Osteocyte (in vitro differentiated cells): ENCODE data around the gene DOK7. TPM values are rescaled to one million over a fixed set of nuclear protein-coding genes. Genes with fewer than 3 reads are reported as not detected.

ENCODE experiments used
- DNase-seq: peaks from one replicate; pipeline ENCODE4 v3.0.0; 2021; ENCODE audit warnings: mixed read lengths; ENCODE audit not compliant: unreplicated experiment; ENCODE audit errors: extremely low spot score
- H3K27ac Mint-ChIP-seq: one replicate; pipeline ENCODE4 v1.8.0; 2021; ENCODE audit warnings: mild to moderate bottlenecking, mixed read lengths; ENCODE audit not compliant: unreplicated experiment
- H3K27me3 Mint-ChIP-seq: one replicate; pipeline ENCODE4 v1.8.0; 2021; ENCODE audit warnings: mixed read lengths; ENCODE audit not compliant: unreplicated experiment
- H3K36me3 Mint-ChIP-seq: one replicate; pipeline ENCODE4 v1.8.0; 2021; ENCODE audit warnings: mixed read lengths; ENCODE audit not compliant: unreplicated experiment
- H3K4me1 Mint-ChIP-seq: one replicate; pipeline ENCODE4 v1.8.0; 2021; ENCODE audit warnings: mixed read lengths; ENCODE audit not compliant: unreplicated experiment
- H3K4me3 Mint-ChIP-seq: one replicate; pipeline ENCODE4 v1.8.0; 2021; ENCODE audit warnings: mild to moderate bottlenecking, moderate library complexity, mixed read lengths; ENCODE audit not compliant: unreplicated experiment
- H3K9me3 Mint-ChIP-seq: one replicate; pipeline ENCODE4 v1.8.0; 2021; ENCODE audit warnings: mixed read lengths; ENCODE audit not compliant: unreplicated experiment
- total RNA-seq: library from RNA; stranded (reverse); gene quantifications from 2 replicates; pipeline ENCODE4 v1.2.1, GENCODE V29; 2021
- TF ChIP-seq, protein P1 (sequence below): fragments of 200-600 bp; sonication (generic); IDR thresholded peaks from 2 replicates; pipeline ENCODE4 v1.5.0; 2021; ENCODE audit warnings: antibody characterized with exemption, mild to moderate bottlenecking, moderate library complexity

Gene DOK7
- total RNA-seq, 1 donor from 2014 or later, result not detected

DNA sequence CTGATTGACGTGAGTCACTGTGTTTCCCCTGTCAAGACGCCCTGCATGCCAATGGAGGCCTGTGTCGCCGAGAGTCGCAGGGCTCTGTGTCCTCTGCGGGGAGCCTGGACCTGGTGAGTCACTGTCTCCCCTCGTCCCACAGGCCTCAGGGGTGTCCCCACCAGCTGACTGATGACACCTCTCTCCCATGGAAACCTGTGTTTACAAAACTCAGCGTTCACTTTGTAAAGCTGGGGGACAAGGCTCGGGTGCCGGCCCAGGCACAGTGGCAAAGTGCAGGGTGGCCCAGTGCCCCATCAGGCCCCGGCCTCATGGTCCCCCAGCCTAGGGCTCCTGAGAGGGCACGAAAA lies 42.5 kb upstream of the DOK7 start:
- Mint-ChIP-seq H3K9me3 (no peaks in the 10 kb centered on the region), H3K36me3 (peaks cover 19% of the 10 kb centered on the region), H3K4me1 (no peaks in the 10 kb centered on the region), H3K27me3 (no peaks in the 10 kb centered on the region), H3K4me3 (no peak overlapping the region), H3K27ac (no peak overlapping the region)
- DNase-seq, result no peak
- TF ChIP-seq, protein P1, sequence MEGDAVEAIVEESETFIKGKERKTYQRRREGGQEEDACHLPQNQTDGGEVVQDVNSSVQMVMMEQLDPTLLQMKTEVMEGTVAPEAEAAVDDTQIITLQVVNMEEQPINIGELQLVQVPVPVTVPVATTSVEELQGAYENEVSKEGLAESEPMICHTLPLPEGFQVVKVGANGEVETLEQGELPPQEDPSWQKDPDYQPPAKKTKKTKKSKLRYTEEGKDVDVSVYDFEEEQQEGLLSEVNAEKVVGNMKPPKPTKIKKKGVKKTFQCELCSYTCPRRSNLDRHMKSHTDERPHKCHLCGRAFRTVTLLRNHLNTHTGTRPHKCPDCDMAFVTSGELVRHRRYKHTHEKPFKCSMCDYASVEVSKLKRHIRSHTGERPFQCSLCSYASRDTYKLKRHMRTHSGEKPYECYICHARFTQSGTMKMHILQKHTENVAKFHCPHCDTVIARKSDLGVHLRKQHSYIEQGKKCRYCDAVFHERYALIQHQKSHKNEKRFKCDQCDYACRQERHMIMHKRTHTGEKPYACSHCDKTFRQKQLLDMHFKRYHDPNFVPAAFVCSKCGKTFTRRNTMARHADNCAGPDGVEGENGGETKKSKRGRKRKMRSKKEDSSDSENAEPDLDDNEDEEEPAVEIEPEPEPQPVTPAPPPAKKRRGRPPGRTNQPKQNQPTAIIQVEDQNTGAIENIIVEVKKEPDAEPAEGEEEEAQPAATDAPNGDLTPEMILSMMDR, result no peak

DNA sequence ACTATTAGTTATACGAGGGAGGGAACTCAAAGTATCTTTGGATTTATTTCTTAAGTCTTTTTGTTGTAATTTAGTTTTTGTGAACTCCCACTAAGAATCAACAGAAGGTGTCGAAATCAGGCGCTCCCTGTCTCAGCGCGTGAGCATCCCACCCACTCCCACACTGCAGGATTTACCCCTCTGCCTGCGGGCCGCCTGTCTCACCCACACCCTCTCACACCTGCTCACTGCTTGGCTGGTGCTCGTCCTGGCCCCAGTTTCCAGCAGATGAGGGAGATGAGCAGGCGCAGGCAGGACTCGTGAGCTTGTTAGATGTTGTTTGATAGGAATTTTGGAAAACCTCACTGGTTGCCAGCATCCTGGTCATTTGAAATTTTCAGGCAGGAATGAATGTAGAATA lies 42.1 kb upstream of the DOK7 start:
- H3K9me3 Mint-ChIP-seq, result no peaks in the 10 kb centered on the region
- H3K4me1 Mint-ChIP-seq, result no peaks in the 10 kb centered on the region
- TF ChIP-seq, protein P1, result no peak
- H3K4me3 Mint-ChIP-seq, result no peak overlapping the region
- no peaks in the 10 kb centered on the region for H3K27me3 Mint-ChIP-seq
- no peak for DNase-seq
- H3K27ac Mint-ChIP-seq, result no peak overlapping the region
- peaks cover 19% of the 10 kb centered on the region for H3K36me3 Mint-ChIP-seq

DNA sequence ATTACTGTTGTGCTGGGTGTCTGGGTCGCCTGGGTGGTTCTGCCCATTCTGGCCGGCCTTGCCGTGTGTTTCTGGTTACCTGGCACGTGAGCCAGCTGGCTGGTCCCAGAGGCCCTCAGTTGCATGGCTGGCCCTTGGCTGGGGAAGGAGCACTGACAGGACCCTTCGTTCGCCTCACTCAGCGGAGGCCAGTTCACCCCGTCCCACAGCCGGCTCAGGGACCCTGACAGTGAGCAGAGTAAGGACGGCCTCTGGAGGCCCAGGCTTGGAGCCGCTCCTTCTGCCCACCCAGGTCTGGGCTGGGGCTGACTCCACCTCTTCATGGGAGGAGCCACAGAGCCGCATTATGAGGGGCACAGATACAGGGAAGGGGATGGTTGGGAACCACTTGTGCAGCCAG lies 41.6 kb upstream of the DOK7 start:
- Mint-ChIP-seq H3K27me3 (no peaks in the 10 kb centered on the region), H3K4me1 (no peaks in the 10 kb centered on the region), H3K9me3 (no peaks in the 10 kb centered on the region), H3K36me3 (peaks cover 19% of the 10 kb centered on the region), H3K4me3 (no peak overlapping the region), H3K27ac (no peak overlapping the region)
- no peak for DNase-seq
- TF ChIP-seq, protein P1, result no peak

DNA sequence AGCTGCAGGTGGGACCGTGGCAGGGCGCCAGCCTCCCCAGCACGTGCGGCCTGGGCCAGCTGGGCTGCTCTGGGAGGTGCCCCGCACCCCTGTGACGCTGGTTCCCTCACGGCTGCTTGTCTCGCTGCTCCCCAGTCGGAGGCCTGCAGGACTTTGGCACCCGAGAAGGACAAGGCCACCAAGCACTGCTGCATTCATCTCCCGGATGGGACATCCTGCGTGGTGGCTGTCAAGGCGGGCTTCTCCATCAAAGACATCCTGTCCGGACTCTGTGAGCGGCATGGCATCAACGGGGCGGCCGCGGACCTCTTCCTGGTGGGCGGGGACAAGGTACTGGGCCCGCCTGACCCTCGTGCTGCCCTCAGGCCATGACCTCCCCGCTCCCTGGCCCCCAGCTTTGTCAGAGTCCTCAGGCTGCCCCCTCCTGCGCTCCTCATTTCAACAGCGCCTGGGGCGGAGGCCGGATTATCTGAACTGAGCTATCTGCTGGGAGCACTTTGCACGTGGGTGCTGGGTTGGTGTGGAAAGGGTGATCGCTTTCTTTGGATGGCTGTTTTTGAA lies 40.8 kb upstream of the DOK7 start:
- no peak overlapping the region for H3K4me3 Mint-ChIP-seq
- TF ChIP-seq, protein P1, result no peak
- no peak overlapping the region for H3K27ac Mint-ChIP-seq
- H3K9me3 Mint-ChIP-seq, result no peaks in the 10 kb centered on the region
- peaks cover 14% of the 10 kb centered on the region for H3K36me3 Mint-ChIP-seq
- H3K4me1 Mint-ChIP-seq, result no peaks in the 10 kb centered on the region
- no peak for DNase-seq
- H3K27me3 Mint-ChIP-seq, result no peaks in the 10 kb centered on the region

DNA sequence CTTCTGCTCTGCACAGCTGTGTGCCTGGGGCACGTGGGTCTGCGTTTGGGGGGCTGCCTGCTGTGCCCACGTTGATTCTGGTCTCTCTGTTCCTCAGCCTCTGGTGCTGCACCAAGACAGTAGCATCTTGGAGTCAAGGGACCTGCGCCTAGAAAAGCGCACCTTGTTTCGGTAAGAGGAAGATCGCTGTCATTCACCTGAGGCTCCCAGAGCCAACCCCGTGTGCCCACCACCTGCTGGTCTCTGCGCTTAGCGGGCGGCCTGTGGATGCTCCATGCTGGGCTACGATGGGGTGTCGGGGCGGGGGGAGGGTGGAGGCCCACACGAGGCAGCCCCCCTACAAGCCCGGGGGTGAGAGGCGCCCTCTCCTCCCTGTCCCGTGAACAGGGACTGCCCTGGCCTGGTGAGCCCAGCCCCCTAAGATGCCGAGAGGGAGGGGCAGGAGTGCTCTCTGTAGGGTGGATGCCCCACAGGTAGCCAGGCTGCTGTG lies 40.3 kb upstream of the DOK7 start:
- DNase-seq, result no peak
- Mint-ChIP-seq H3K4me3 (no peak overlapping the region), H3K9me3 (no peaks in the 10 kb centered on the region), H3K27me3 (no peaks in the 10 kb centered on the region), H3K36me3 (peaks cover 8% of the 10 kb centered on the region), H3K27ac (no peak overlapping the region), H3K4me1 (no peaks in the 10 kb centered on the region)
- TF ChIP-seq, protein P1, result no peak
